Islet of Langerhans (tissue), 1 donor: Measurements from ENCODE around the gene TOB1.
"Not testable (repeated sequence)": the region's sequence is repeated elsewhere in the genome, so short reads cannot be mapped to it uniquely, and the experiment has no call there.

ENCODE experiments used
- FAIRE-seq: peaks from one replicate; lab custom pipeline; 2011; peaks lifted over from hg19 to GRCh38; lab: Jason Lieb, UNC

TOB1 gene

GRCh38 chr17:50898369-50899004, 32.3 kb upstream of the TOB1 start:
- no peak for FAIRE-seq

- not testable (repeated sequence) for FAIRE-seq
These were observed 28.4 kb upstream of the TOB1 start for GRCh38 chr17:50894513-50894912.

GRCh38 chr17:50893183-50893993, 27.2 kb upstream of the TOB1 start:
- FAIRE-seq, result no peak

GRCh38 chr17:50892101-50892776, 26.1 kb upstream of the TOB1 start:
- no peak for FAIRE-seq

GRCh38 chr17:50891577-50891989, 25.4 kb upstream of the TOB1 start:
- no peak for FAIRE-seq

- FAIRE-seq, result no peak
These were observed 24.7 kb upstream of the TOB1 start for GRCh38 chr17:50890675-50891516.

GRCh38 chr17:50889528-50890118, 23.5 kb upstream of the TOB1 start:
- FAIRE-seq, result no peak

- no peak for FAIRE-seq
These were observed 21.6 kb upstream of the TOB1 start for GRCh38 chr17:50887705-50888245.

GRCh38 chr17:50884439-50885311, 18.5 kb upstream of the TOB1 start:
- no peak for FAIRE-seq

- no peak for FAIRE-seq
These were observed 17.8 kb upstream of the TOB1 start for GRCh38 chr17:50883850-50884438.

GRCh38 chr17:50882851-50883250, 16.7 kb upstream of the TOB1 start:
- no peak for FAIRE-seq

GRCh38 chr17:50881182-50881581, 15.0 kb upstream of the TOB1 start:
- no peak for FAIRE-seq

GRCh38 chr17:50879086-50879485, 12.9 kb upstream of the TOB1 start:
- no peak for FAIRE-seq

GRCh38 chr17:50877838-50878237, 11.7 kb upstream of the TOB1 start:
- FAIRE-seq, result no peak

GRCh38 chr17:50877042-50877441, 10.9 kb upstream of the TOB1 start:
- not testable (repeated sequence) for FAIRE-seq

- no peak for FAIRE-seq
These were observed 8.9 kb upstream of the TOB1 start for GRCh38 chr17:50875074-50875473.

GRCh38 chr17:50872710-50873424, 6.7 kb upstream of the TOB1 start:
- no peak for FAIRE-seq

GRCh38 chr17:50871898-50872297, 5.7 kb upstream of the TOB1 start:
- no peak for FAIRE-seq

- FAIRE-seq, result no peak
These were observed 5.2 kb upstream of the TOB1 start for GRCh38 chr17:50871364-50871763.

- no peak for FAIRE-seq
These were observed 2.4 kb upstream of the TOB1 start for GRCh38 chr17:50868602-50869001.
